SK-N-SH treated with all-trans-retinoic acid at 6 μM for 48 hours (cell line): ENCODE measurements around the gene TUT1.
A peak's percentile ranks its signal among the peaks of the same experiment; 100 is the strongest.
"Not testable (repeated sequence)": the region's sequence is repeated elsewhere in the genome, so short reads cannot be mapped to it uniquely, and the experiment has no call there.

Experiments used
- ATAC-seq: fragments of 200-7000 bp; cut with Tn5 transposase; 3 replicates; pipeline ENCODE4 v1.9.1; 2020; ENCODE audit warnings: mild to moderate bottlenecking, moderate library complexity
- ARNTL ChIP-seq: fragments of 450-650 bp; formaldehyde crosslinking; IDR thresholded peaks from 2 replicates; pipeline ENCODE4 v1.5.0; 2020; ENCODE audit warnings: low read depth, mild to moderate bottlenecking, moderate library complexity, borderline replicate concordance
- BACH2 ChIP-seq: fragments of 250-450 bp; sonication (Bioruptor Pico); IDR thresholded peaks from 2 replicates; pipeline ENCODE4 v1.9.0; 2021; ENCODE audit warnings: mild to moderate bottlenecking, borderline replicate concordance
- CSRNP3 ChIP-seq: fragments of 250-450 bp; sonication (Bioruptor Pico); IDR thresholded peaks from 2 replicates; pipeline ENCODE4 v1.5.1; 2021; ENCODE audit warnings: mild to moderate bottlenecking, moderate library complexity
- ESRRG ChIP-seq: fragments of 250-450 bp; sonication (Bioruptor Pico); IDR thresholded peaks from 2 replicates; pipeline ENCODE4 v1.6.1; 2021; ENCODE audit warnings: mild to moderate bottlenecking
- GLIS3 ChIP-seq: fragments of 250-450 bp; sonication (Bioruptor Pico); IDR thresholded peaks from 2 replicates; pipeline ENCODE4 v1.5.0; 2020; ENCODE audit warnings: mild to moderate bottlenecking, moderate library complexity
- ISL1 ChIP-seq: fragments of 250-450 bp; sonication (Bioruptor Pico); IDR thresholded peaks from 2 replicates; pipeline ENCODE4 v2.1.2; 2022; ENCODE audit warnings: mild to moderate bottlenecking, moderate library complexity
- POU6F1 ChIP-seq: fragments of 250-450 bp; sonication (Bioruptor Pico); IDR thresholded peaks from 2 replicates; pipeline ENCODE4 v1.8.0; 2021; ENCODE audit warnings: low read depth, mild to moderate bottlenecking, moderate library complexity, borderline replicate concordance
- PPARA ChIP-seq: fragments of 250-450 bp; sonication (Bioruptor Pico); IDR thresholded peaks from 2 replicates; pipeline ENCODE4 v1.5.0; 2020; ENCODE audit warnings: mild to moderate bottlenecking, borderline replicate concordance
- RARB ChIP-seq: fragments of 250-450 bp; sonication (Bioruptor Pico); IDR thresholded peaks from 2 replicates; pipeline ENCODE4 v1.8.0; 2021; ENCODE audit warnings: mild to moderate bottlenecking, moderate library complexity
- SNAI2 ChIP-seq: fragments of 250-450 bp; sonication (Bioruptor Pico); IDR thresholded peaks from 2 replicates; pipeline ENCODE4 v1.5.0; 2020; ENCODE audit warnings: mild to moderate bottlenecking, moderate library complexity
- TCF4 ChIP-seq: fragments of 250-450 bp; sonication (Bioruptor Pico); IDR thresholded peaks from 2 replicates; pipeline ENCODE4 v1.8.0; 2021; ENCODE audit warnings: mild to moderate bottlenecking, moderate library complexity, borderline replicate concordance
- TOX ChIP-seq: fragments of 250-450 bp; sonication (Bioruptor Pico); IDR thresholded peaks from 2 replicates; pipeline ENCODE4 v1.8.0; 2021; ENCODE audit warnings: mild to moderate bottlenecking, moderate library complexity, borderline replicate concordance
- ZC3H10 ChIP-seq: fragments of 250-450 bp; sonication (Bioruptor Pico); IDR thresholded peaks from 2 replicates; pipeline ENCODE4 v1.5.1; 2021; ENCODE audit warnings: mild to moderate bottlenecking, moderate library complexity
- ZFP3 ChIP-seq: fragments of 250-450 bp; sonication (Bioruptor Pico); IDR thresholded peaks from 2 replicates; pipeline ENCODE4 v1.5.0; 2020; ENCODE audit warnings: mild to moderate bottlenecking, moderate library complexity
- ZFP30 ChIP-seq: fragments of 450-650 bp; formaldehyde crosslinking; IDR thresholded peaks from 2 replicates; pipeline ENCODE4 v1.5.0; 2022; ENCODE audit warnings: mild to moderate bottlenecking, moderate library complexity
- ZNF565 ChIP-seq: fragments of 450-650 bp; formaldehyde crosslinking; conservative IDR thresholded peaks from 2 replicates; pipeline ENCODE4 v1.5.0; 2020; ENCODE audit warnings: low read depth, mild to moderate bottlenecking, moderate library complexity
- ZNF70 ChIP-seq: fragments of 450-650 bp; formaldehyde crosslinking; IDR thresholded peaks from 2 replicates; pipeline ENCODE4 v1.5.0; 2020; ENCODE audit warnings: mild to moderate bottlenecking, moderate library complexity
- TF ChIP-seq, protein P1 (sequence below): fragments of 250-450 bp; sonication (Bioruptor Pico); IDR thresholded peaks from 2 replicates; pipeline ENCODE4 v1.8.0; 2020; ENCODE audit warnings: mild to moderate bottlenecking, moderate library complexity, borderline replicate concordance
- TF ChIP-seq, protein P2 (sequence below): fragments of 250-450 bp; sonication (Bioruptor Pico); IDR thresholded peaks from 2 replicates; pipeline ENCODE4 v1.5.1; 2020; ENCODE audit warnings: low read depth, mild to moderate bottlenecking, moderate library complexity
- TF ChIP-seq, protein P3 (sequence below): fragments of 250-450 bp; sonication (Bioruptor Pico); IDR thresholded peaks from 2 replicates; pipeline ENCODE4 v1.5.0; 2020; ENCODE audit warnings: mild to moderate bottlenecking, moderate library complexity

The TUT1 gene

DNA sequence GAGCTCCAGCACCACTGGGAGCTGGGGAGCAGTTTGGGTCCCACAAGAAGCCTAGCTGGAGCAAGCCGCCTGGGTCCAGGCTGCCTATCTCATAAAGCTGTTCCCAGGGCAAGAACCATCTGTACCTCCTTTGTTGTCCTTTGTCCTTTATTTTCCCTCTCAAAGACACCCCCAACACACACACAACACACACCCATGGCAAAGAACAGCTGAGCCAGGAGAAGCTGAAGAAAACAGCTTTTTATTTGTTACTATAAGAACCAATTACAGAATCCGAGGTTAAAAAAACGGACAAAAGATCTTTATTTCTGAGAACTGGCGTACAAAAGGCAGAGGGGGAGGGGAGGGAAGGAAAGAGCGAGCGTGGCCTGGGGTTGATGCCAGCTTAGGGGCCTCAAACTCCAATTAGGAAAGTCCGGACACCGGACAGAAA, 1.7 kb upstream of the TUT1 start:
- TF ChIP-seq ZC3H10 (CRISPR knock-in tag) (no peak), CSRNP3 (no peak), RARB (no peak), TCF4 (CRISPR knock-in tag) (no peak), ESRRG (CRISPR knock-in tag) (no peak), ZFP30 (CRISPR knock-in tag) (no peak), ISL1 (CRISPR knock-in tag) (no peak), ZFP3 (CRISPR knock-in tag) (no peak), BACH2 (CRISPR knock-in tag) (no peak), PPARA (CRISPR knock-in tag) (no peak)
- TF ChIP-seq, protein P1, sequence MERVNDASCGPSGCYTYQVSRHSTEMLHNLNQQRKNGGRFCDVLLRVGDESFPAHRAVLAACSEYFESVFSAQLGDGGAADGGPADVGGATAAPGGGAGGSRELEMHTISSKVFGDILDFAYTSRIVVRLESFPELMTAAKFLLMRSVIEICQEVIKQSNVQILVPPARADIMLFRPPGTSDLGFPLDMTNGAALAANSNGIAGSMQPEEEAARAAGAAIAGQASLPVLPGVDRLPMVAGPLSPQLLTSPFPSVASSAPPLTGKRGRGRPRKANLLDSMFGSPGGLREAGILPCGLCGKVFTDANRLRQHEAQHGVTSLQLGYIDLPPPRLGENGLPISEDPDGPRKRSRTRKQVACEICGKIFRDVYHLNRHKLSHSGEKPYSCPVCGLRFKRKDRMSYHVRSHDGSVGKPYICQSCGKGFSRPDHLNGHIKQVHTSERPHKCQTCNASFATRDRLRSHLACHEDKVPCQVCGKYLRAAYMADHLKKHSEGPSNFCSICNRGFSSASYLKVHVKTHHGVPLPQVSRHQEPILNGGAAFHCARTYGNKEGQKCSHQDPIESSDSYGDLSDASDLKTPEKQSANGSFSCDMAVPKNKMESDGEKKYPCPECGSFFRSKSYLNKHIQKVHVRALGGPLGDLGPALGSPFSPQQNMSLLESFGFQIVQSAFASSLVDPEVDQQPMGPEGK: no peak
- TF ChIP-seq, all 23 proteins: peak for 0
- no peak for ATAC-seq

GRCh38 chr11:62592146-62592815, 958 bp upstream of the TUT1 start:
- ATAC-seq: peak; percentile 21
- TF ChIP-seq TCF4 (CRISPR knock-in tag) (no peak), POU6F1 (CRISPR knock-in tag) (no peak), BACH2 (CRISPR knock-in tag) (no peak), TOX (CRISPR knock-in tag) (no peak), ISL1 (CRISPR knock-in tag) (no peak), ARNTL (no peak), ZFP30 (CRISPR knock-in tag) (no peak), ZNF565 (CRISPR knock-in tag) (no peak), ZNF70 (no peak), SNAI2 (no peak), RARB (no peak), GLIS3 (CRISPR knock-in tag) (no peak), ZC3H10 (CRISPR knock-in tag) (no peak), ESRRG (CRISPR knock-in tag) (no peak)
- TF ChIP-seq, protein P2, sequence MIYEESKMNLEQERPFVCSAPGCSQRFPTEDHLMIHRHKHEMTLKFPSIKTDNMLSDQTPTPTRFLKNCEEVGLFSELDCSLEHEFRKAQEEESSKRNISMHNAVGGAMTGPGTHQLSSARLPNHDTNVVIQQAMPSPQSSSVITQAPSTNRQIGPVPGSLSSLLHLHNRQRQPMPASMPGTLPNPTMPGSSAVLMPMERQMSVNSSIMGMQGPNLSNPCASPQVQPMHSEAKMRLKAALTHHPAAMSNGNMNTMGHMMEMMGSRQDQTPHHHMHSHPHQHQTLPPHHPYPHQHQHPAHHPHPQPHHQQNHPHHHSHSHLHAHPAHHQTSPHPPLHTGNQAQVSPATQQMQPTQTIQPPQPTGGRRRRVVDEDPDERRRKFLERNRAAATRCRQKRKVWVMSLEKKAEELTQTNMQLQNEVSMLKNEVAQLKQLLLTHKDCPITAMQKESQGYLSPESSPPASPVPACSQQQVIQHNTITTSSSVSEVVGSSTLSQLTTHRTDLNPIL (CRISPR knock-in tag): no peak
- TF ChIP-seq, protein P1: no peak

DNA sequence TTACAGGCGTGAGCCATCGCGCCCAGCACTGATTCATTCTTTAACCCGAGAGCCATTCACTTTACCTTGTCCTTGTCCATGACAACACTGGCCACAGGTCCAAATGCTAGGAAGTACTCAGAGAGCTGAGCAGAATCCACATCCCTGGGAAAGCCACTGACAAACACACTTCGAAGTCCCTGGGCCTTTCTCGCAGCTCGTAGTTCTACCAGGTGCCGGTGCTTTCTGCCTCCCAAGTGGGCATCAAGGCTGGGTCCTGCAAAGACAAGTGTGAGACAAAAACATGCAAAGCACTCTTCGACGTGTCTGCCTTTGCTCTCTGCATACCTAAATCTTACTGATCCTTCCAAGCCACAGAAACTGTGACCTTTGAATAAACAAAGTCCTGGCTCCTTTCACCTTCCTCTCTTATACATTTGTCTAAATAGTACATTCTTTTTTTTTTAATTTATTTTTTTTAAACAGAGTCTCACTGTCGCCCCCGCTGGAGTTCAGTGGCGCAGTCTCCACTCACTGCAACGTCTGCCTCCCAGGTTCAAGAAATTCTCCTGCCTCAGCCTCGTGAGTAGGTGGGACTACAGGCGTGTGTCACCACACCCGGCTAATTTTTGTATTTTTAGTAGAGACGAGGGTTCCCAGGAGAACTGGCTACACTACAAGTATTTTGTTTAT, 2.2 kb downstream of the TUT1 start:
- TF ChIP-seq RARB (no peak), ISL1 (CRISPR knock-in tag) (no peak), TOX (CRISPR knock-in tag) (no peak), SNAI2 (no peak), ARNTL (no peak)
- TF ChIP-seq, protein P3, sequence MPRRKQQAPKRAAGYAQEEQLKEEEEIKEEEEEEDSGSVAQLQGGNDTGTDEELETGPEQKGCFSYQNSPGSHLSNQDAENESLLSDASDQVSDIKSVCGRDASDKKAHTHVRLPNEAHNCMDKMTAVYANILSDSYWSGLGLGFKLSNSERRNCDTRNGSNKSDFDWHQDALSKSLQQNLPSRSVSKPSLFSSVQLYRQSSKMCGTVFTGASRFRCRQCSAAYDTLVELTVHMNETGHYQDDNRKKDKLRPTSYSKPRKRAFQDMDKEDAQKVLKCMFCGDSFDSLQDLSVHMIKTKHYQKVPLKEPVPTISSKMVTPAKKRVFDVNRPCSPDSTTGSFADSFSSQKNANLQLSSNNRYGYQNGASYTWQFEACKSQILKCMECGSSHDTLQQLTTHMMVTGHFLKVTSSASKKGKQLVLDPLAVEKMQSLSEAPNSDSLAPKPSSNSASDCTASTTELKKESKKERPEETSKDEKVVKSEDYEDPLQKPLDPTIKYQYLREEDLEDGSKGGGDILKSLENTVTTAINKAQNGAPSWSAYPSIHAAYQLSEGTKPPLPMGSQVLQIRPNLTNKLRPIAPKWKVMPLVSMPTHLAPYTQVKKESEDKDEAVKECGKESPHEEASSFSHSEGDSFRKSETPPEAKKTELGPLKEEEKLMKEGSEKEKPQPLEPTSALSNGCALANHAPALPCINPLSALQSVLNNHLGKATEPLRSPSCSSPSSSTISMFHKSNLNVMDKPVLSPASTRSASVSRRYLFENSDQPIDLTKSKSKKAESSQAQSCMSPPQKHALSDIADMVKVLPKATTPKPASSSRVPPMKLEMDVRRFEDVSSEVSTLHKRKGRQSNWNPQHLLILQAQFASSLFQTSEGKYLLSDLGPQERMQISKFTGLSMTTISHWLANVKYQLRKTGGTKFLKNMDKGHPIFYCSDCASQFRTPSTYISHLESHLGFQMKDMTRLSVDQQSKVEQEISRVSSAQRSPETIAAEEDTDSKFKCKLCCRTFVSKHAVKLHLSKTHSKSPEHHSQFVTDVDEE (CRISPR knock-in tag): no peak
- ATAC-seq: no peak

DNA sequence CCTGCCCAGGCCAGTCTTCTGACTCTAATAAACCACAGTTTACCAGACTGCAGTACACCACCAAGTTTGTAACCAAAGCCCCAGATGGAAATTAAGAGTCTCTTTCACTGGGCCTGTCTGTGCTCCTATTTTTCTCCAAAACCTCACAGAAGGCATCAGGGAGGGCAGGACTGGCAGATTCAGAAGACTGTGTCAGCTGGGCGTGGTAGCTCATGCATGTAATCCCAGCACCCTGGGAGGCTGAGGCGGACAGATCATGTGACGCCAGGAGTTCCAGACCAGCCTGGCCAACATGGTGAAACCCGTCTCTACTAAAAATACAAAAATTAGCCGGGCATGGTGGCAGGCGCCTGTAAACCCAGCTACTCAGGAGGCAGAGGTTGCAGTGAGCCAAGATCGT, 6.0 kb downstream of the TUT1 start:
- not testable (repeated sequence) for ATAC-seq

GRCh38 chr11:62581735-62582134, 9.6 kb downstream of the TUT1 start:
- ATAC-seq: not testable (repeated sequence)
